Stimulated activated CD8-positive, alpha-beta memory T cell treated with anti-CD3 and anti-CD28 coated beads, Interleukin-7, amount 100 ng/mL, for 24 hours (primary cell): Measurements from ENCODE around the gene KBTBD4.

Source experiments
- DNase-seq: peaks from one replicate; pipeline ENCODE4 v3.0.0-alpha.2; 2020; ENCODE audit warnings: low read depth

KBTBD4 gene

DNA sequence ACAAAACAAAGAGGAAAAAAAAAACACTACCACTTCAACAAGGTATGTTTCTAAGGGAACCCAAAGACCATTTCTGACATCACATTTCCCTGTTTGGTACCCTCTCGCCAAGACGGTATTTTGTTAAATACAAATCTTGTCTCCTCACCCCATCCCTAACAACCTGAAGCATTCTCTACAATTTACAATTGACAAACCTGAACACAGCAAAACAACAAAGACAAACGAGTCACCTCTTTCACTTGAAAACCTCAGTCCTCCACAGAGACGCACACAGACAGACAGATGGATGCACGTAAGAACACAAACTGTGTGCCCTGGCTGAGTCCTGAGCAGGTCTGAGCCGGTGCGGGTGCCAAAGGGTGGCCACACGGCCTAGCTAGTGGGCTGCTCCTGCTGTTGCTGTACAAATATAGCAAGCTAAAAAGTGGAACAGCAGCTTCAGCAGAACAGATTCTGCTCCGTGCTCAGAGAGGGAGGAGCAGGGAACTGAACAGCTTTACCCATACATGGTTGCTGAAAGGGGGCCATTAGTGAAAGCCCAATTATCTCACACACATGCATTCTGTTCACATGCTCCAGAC is 54.4 kb downstream of the KBTBD4 start:
- no peak for DNase-seq

DNA sequence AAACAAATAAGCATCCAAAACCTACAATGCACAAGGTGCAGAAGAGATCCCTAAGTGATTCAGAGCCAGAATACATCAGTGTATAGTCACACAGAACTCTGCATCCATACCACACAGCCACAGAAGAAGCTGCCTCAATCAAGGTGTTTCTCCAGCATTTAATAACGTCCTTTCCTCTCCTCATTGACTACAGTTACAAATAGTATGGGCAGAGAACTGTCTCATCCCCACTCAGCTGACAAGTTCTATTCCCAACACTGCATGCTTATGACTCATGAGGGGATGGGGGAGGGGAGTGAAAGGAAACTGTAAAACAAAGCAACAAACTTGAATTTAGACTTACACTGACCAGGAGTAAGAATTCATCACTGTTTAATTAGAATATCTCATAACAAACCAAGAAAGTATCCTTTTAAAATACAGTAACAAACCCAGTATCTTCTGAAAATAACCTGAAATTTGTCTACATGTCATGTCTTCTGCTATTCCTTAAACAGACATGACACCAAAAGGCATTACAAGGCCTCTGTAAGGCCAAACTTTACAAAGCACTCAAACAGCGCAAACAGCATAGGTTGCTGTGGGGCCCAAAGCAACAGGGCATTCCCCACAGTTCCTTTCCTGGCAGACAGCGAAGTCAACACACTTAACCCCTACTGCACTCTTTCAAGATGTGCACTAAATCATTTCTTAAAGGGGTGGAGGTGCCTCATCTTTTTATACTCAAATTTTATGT is 55.1 kb downstream of the KBTBD4 start:
- DNase-seq = no peak
